DND-41 (cell line): ENCODE data around the gene FNDC3B.

Experiments
- CTCF ChIP-seq: IDR thresholded peaks from 2 replicates; pipeline ENCODE4 v1.5.1; 2012; ENCODE audit warnings: borderline replicate concordance, low read length, moderate library complexity, mild to moderate bottlenecking; ENCODE audit not compliant: poor library complexity, severe bottlenecking; ENCODE audit errors: extremely low read depth
- EZH2 ChIP-seq: IDR thresholded peaks from 3 replicates; pipeline ENCODE4 v1.6.1; 2012; ENCODE audit warnings: borderline replicate concordance, low read depth, mild to moderate bottlenecking, moderate library complexity, low read length, inconsistent platforms; ENCODE audit not compliant: severe bottlenecking

GRCh38 chr3:172047567-172048115 lies 8.3 kb downstream of the FNDC3B start:
- TF ChIP-seq EZH2 (no peak), CTCF (no peak)
